Left lobe of liver (tissue), 2 donors: Measurements from ENCODE around the gene ZNF71. TPM values are rescaled to one million over a fixed set of nuclear protein-coding genes. Genes with fewer than 3 reads are reported as not detected.
"Not testable (repeated sequence)": the region's sequence is repeated elsewhere in the genome, so short reads cannot be mapped to it uniquely, and the experiment has no call there.

Experiments used
- ATAC-seq: fragments of 200-7000 bp; cut with Tn5 transposase; one replicate; pipeline ENCODE4 v1.9.1; 2020; ENCODE audit warnings: mild to moderate bottlenecking, moderate library complexity
- DNase-seq: peaks from one replicate; pipeline ENCODE4 v3.0.0-alpha.2; 2020; ENCODE audit warnings: low spot score
- total RNA-seq: library from RNA; stranded (reverse); gene quantifications from one replicate; pipeline ENCODE4 v1.2.1, GENCODE V29; 2021
- donor health status: DM: no; HTN: no; CAD: no; lungs with moderate emphysema.
- donor health status: DM: no; HTN: yes; CAD: no.

ZNF71 gene
- total RNA-seq, 1 donor from 2014 or later: 1.8 TPM

- DNase-seq: no peak
- no peak for ATAC-seq
Measured at GRCh38 chr19:56619121-56619520, 24.0 kb downstream of the ZNF71 start.

- DNase-seq (no peak), ATAC-seq (no peak)
Measured at GRCh38 chr19:56622374-56622773, 27.3 kb downstream of the ZNF71 start.

- DNase-seq: no peak
- ATAC-seq: no peak
Measured at GRCh38 chr19:56623006-56623405, 27.9 kb downstream of the ZNF71 start.

GRCh38 chr19:56625708-56626107 is 30.6 kb downstream of the ZNF71 start:
- no peak for DNase-seq
- ATAC-seq: no peak

GRCh38 chr19:56633021-56633420 is 37.9 kb downstream of the ZNF71 start:
- ATAC-seq (no peak), DNase-seq (no peak)

DNA sequence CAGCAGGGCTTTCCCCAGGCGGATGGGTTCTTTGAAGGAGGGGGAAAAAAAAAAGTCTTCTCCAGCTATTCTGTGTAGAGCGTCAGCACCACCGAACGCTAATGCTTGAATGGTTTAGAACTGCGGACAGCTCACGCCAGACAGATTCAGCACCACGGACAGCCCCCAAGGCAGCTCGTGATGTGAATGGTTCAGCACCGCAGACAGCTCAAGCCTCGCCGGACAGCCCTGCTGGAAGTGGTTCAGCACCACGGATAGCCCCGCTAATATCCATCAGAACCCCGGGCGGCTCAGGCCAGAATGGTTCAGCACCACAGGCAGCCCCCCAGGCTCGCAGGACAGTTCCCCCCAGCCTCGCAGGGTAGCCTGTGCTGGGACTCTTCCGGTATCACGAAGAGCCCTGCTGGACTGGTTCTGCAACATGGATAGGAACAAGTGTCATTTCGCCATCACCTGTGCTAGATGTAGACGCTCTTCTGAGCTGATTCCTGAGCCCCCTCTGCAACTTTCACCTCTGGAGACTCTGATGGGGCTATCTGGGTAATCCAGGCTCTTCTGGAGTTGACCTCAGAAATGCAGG is 43.0 kb downstream of the ZNF71 start:
- ATAC-seq (peak; percentile 53), DNase-seq (no peak)

GRCh38 chr19:56639217-56639616 is 44.1 kb downstream of the ZNF71 start:
- ATAC-seq (no peak), DNase-seq (no peak)

DNA sequence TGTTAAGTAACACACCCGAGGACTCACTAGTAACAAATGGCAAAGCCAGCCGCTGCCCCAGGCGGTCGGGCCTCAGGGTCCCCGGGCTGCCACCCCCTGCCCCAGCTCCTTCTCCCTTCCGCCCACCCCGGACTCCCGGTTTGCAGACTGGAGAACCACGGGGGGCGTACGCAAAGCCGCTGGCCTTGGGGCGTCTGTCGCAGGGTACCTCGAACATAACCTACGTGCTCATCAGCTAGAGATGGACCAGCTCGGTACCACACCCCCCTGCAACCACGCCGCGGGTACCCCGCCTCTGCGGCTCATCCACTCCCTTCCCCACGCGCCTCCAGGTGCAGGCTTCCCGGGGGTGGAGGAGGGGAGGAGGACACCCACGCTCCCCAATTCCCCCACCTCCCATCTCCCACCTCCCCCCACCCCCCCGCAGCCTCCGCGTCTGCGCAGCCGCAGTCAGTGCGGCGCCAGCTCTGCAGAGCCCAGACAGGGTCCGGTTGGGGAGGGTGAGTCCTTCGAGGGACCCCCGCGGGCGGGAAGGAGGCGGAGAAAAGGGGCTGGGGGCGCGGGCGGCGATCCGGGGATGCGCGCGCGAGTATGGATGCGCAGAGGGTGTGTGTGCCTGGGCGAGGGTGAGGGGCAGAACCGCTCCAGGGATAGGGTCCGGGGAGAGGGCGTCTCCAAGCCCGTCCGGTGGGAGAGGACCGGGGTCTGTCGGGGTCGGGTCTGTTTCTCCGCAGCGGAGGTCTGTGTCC is 47.8 kb downstream of the ZNF71 start, which contains the start of gene SMIM17:
SMIM17 (plus strand) TSS at position 449 of the 749 bp plus-strand sequence. CDS start 2,509 bp downstream, outside the sequence.
- DNase-seq (no peak), ATAC-seq (no peak)

DNA sequence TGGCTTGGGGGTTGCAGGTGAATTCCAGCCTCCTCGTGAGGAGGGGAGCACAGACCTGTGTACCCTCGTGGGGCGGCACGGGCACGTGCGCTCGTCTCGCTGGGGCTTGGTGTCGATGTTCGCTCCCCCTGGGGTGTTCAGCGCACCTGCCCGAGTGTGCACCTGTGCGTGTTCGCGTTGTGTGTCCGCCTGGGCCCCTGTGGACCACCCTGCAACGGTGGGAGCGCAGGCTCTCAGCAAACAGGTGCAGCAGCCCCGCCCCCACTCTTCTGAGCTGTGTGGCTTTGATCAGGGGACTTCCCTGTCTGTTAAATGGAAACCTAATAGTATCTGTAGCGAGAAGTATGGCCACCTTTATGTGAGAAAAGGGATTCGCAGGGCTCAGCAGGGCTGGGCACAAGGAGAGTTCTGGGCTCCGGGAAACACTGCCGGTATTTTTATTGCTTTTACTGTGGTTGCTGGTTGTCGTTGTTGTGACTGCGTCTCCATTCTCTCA is 48.4 kb downstream of the ZNF71 start:
- DNase-seq (no peak), ATAC-seq (no peak)

- no peak for DNase-seq
- no peak for ATAC-seq
Measured at GRCh38 chr19:56654151-56654550, 59.0 kb downstream of the ZNF71 start.

DNA sequence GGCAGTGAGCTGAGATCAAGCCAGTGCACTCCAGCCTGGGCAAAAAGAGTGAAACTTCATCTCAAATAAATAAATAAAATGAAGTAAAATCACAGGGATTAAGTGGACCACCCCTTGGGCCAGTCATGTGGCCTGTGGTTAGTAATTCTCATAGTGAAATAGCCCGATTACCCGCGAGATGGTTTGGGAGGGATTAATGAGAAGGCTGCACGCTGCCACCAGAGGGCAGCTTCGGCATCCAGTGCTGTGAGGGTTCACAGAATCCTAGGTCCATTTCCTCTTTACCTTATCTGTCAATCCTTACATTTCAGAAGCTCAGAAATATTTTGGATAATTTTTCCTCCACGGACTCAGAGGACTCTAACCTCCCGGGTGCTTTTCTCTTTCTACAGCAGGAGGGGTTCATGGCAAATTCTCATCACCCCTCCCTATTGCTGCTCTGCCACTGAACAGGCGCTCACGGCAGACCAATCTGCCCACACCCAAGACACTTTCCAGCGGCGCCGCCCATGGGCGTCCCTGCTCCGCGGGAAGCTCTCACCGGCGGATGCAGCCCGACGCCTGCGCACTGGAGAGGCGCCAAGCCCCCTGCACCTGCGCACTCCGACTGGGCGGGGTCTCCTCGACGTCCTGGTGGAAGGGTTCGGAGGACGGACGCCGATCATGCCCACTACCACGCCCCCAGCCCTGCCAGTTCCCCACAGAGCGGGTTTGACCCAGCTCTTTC is 65.4 kb downstream of the ZNF71 start:
- ATAC-seq (no peak), DNase-seq (no peak)

GRCh38 chr19:56661248-56661647 is 66.1 kb downstream of the ZNF71 start:
- ATAC-seq: no peak
- DNase-seq: no peak

- no peak for ATAC-seq
- no peak for DNase-seq
Measured at GRCh38 chr19:56663931-56664500, 68.9 kb downstream of the ZNF71 start.

GRCh38 chr19:56664511-56664910 is 69.4 kb downstream of the ZNF71 start:
- ATAC-seq (no peak), DNase-seq (no peak)

GRCh38 chr19:56667311-56667870 is 72.3 kb downstream of the ZNF71 start:
- DNase-seq: no peak
- ATAC-seq: no peak

DNA sequence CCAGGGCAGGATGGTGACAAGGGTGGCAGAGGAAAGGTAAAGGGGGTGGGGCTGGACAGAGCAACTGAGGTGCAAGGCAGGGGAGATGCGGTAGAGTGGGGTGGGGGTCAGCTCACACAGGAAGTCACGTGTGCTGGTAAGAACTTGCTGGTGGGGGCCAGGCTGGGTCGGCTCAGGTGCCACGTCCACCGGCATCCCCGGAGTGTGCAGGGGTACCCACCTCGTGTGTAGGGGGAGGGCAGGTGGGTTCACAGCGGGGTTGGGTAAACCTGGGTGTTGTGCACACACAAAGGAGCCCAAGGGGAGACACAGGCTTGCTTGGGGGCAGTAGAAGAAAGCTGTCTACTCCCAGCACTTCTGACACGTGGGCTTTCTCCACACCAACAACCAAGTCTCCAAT is 73.6 kb downstream of the ZNF71 start:
- DNase-seq (no peak), ATAC-seq (no peak)

GRCh38 chr19:56670401-56670960 is 75.4 kb downstream of the ZNF71 start:
- ATAC-seq (no peak), DNase-seq (no peak)

- ATAC-seq (no peak), DNase-seq (no peak)
Measured at GRCh38 chr19:56670961-56671612, 76.0 kb downstream of the ZNF71 start.

GRCh38 chr19:56671613-56671994 is 76.5 kb downstream of the ZNF71 start, which contains the start of gene ZNF835:
ZNF835 (minus strand) TSS chr19:56671757; CDS start chr19:56665198, 6,559 bp downstream.
- peak; percentile 83 for DNase-seq
- peak; percentile 94 for ATAC-seq

DNA sequence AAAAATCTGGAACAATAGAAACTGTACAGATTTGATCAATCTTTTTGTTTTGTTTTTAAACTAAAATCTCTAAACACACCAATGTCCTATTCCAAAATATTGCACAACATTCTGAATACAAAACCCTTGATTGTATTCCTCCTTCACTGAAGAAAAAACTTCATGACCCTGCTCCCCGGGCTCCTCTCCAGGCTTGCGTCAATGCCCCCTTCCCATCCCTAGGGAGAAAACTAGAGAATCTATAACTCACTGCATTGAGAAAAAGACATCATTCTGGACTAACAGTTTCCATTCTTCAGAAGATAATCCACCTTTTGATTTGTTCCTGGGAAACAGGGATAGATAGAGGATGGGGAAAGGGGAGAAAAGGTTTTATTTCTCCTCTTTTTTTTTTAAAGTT is 77.5 kb downstream of the ZNF71 start:
- not testable (repeated sequence) for DNase-seq, ATAC-seq
